HG03439 (cell line): ENCODE measurements around the gene COQ5.

Source experiments
- ATAC-seq: cut with Tn5 transposase; IDR thresholded peaks from one replicate; pipeline ENCODE4 v1.9.1; 2021; ENCODE audit warnings: mild to moderate bottlenecking, moderate library complexity; ENCODE audit not compliant: unreplicated experiment

COQ5 gene

GRCh38 chr12:120485961-120486881, 42.7 kb downstream of the COQ5 start:
- ATAC-seq = no peak

GRCh38 chr12:120483621-120484020, 45.3 kb downstream of the COQ5 start:
- no peak for ATAC-seq

GRCh38 chr12:120481022-120481767, 47.8 kb downstream of the COQ5 start:
- no peak for ATAC-seq

- ATAC-seq = no peak
These were observed 48.7 kb downstream of the COQ5 start for GRCh38 chr12:120480211-120480610.

GRCh38 chr12:120479458-120479857, 49.5 kb downstream of the COQ5 start:
- ATAC-seq = no peak

GRCh38 chr12:120475643-120476042, 53.3 kb downstream of the COQ5 start:
- ATAC-seq = no peak

- no peak for ATAC-seq
These were observed 54.4 kb downstream of the COQ5 start for GRCh38 chr12:120474616-120474960.

- no peak for ATAC-seq
These were observed 54.9 kb downstream of the COQ5 start for GRCh38 chr12:120473807-120474615.

GRCh38 chr12:120472521-120472920, 56.4 kb downstream of the COQ5 start:
- ATAC-seq = no peak

- peak; percentile 4 for ATAC-seq
These were observed 58.7 kb downstream of the COQ5 start for GRCh38 chr12:120470150-120470784.

GRCh38 chr12:120469450-120470149, 59.4 kb downstream of the COQ5 start, which contains the start of gene SRSF9:
SRSF9 (minus strand) TSS chr12:120469748; CDS start chr12:120469609, 139 bp downstream.
- ATAC-seq = peak; percentile 93

- peak; percentile 20 for ATAC-seq
These were observed 60.0 kb downstream of the COQ5 start for GRCh38 chr12:120468821-120469449.

- peak; percentile 14 for ATAC-seq
These were observed 60.6 kb downstream of the COQ5 start for GRCh38 chr12:120468325-120468820.

GRCh38 chr12:120467439-120467838, 61.5 kb downstream of the COQ5 start:
- no peak for ATAC-seq

GRCh38 chr12:120466560-120467315, 62.2 kb downstream of the COQ5 start:
- ATAC-seq = no peak

GRCh38 chr12:120465756-120466155, 63.2 kb downstream of the COQ5 start:
- no peak for ATAC-seq

GRCh38 chr12:120463712-120464111, 65.2 kb downstream of the COQ5 start:
- ATAC-seq = no peak

- ATAC-seq = no peak
These were observed 66.8 kb downstream of the COQ5 start for GRCh38 chr12:120462099-120462640.
